HuH-7 (cell line): ENCODE data around the gene CEACAM8.
"Not testable (repeated sequence)": the region's sequence is repeated elsewhere in the genome, so short reads cannot be mapped to it uniquely, and the experiment has no call there.

Source experiments
- DNase-seq: peaks from one replicate; pipeline ENCODE4 v3.0.0; 2011; ENCODE audit warnings: low spot score

The CEACAM8 gene

DNA sequence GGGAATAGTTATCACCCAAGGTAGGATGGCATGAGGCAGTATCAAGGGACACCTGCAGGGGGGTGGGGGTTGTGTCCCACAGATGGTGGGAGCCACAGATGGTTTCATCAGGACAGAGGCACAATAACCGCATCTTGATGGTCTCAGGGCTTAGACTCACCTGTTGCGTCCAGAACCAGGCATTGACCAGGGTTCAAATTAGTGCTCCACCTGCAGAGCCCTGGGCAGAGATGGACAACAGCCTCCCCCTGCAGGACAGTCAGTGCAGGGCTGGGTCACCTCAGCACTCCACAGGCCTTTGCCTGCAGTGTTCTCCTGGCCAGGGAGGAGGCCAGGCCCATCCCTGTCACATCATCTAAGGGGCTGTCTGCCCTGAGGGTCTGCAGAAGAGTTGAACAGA lies 51.9 kb downstream of the CEACAM8 start:
- no peak for DNase-seq

DNA sequence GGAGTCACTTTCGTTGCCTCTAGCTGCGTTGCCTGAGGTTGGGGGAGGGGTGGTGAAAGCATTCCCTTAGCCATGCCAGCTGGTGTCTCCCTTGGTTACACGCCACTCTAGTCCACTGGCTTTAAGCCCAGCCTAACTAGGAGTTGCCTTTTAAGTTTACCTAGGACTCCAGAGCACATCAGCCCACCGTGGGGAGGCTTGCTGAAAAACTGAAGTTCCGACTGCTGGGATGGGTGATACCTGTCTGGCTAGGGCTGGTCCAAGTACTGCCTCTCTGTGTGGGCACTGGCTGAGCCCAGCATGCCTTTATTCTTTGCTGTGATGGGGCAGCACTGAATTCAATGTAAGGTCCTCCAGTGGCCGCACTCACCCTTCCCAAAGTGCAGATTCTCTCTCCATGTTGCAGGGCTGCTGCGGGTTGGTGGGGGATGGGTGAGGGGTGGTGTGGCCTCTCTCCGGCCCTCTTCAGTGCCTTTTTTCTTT lies 54.6 kb downstream of the CEACAM8 start:
- no peak for DNase-seq

DNA sequence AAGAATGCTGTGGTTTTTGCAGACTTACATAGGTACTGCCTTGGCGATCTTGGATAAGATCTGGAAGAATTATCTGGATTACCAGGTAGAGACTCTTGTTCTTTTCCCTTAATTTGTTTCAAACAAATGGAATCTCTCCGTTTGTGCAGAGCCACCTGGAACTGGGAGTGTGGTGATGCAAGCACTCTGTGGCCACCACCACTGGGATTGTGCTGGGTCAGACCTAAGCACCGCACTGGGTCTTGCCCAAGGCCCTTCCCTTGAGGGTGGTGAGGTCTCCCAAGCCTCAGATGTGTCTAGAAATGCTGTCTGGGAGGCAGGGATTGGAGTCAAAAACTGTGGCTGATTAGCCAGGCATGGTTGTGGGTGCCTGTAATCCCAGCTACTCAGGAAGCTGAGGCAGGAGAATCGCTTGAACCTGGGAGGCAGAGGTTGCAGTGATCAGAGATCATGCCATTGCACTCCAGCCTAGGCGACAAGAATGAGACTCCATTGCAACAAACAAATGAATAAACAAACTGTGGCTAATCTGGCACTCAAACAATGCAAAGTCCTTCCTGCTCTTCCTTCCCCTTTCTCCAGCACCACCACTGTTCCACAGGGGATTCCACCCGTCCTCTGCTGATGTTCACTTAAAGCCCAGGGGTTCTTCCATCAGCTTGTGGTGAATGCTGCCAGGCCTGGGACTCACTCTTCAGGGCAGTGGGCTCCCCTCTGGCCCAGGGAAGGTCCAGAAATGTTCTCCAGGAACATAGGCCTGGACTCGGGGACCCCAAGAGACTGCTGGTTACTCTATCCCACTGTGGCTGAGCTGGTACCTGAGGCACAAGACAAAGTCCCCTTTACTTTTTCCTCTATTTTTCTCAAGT lies 55.6 kb downstream of the CEACAM8 start:
- no peak for DNase-seq

DNA sequence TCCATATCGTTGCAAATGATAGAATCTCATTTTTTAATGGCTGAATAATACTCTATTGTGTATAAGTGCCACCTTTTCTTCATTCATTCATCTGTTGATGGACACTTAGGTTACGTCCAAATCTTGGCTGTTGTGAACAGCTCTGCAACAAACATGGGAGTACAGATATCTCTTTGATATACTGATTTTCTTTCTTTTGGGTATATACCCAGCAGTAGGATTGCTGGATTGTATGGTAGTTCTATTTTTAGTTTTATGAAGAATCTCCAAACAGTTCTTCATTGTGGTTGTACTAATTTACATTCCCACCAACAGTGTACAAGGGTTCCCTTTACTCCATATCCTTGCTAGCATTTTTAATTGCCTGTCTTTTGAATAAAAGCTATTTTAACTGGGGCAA lies 59.4 kb downstream of the CEACAM8 start:
- not testable (repeated sequence) for DNase-seq

DNA sequence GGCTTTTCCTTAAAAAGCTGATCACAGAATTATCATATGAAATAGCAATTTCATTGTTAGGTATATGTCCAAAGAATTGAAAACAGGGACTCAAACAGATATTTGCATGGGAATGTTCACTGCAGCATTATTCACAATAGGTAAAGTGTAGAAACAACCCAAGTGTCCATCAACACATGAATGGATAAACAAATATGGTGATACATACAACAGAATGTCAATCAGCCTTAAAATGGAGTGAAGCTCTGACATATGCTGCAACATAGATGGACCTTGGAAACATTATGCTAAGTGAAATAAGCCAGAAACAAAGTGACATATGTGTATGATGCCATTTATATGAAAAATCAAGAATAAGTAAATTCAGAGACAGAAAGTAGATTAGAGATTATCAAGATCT lies 60.3 kb downstream of the CEACAM8 start:
- DNase-seq, result no peak

DNA sequence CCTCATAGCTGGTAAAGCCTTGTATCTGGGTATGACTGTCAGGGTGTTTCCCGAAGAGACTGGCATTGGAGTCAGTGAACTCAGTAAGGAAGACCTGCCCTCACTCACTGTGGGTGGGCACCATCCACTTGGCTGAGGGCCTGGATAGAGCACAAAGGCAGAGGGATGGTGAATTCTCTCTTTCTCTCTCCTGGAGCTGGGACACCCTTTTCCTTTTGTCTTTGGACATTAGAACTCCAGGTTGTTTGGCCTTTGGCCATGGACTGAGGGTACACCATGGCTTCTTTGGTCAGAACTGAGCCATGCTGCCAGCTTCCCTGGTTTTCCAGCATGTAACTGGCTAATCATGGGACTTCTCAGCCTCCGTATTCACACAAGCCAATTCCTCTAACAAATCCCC lies 61.8 kb downstream of the CEACAM8 start:
- DNase-seq, result no peak

DNA sequence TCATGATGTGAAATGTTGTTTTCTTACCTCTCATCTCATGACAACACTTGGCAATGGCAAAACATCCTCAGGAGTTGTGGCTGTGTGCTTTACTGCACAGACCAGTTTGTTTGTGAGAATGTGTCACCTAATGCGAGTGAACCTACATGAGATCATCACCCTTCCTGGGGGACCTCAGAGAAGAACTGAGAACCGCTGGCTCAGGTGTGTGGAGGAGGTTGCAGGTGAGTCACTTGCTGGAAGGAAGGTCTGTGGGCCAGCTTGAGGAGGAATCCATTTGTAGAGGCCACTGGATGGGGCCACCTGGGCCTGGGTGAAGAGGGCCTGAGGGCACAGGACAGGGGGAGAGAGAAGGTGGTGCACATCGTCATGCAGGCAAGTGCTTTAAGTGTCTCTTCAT lies 63.4 kb downstream of the CEACAM8 start:
- no peak for DNase-seq
